GM19099 (cell line): Measurements from ENCODE around the gene PTPRJ.

Source experiments
- POLR2A ChIP-seq: IDR thresholded peaks from 3 replicates; pipeline ENCODE4 v1.6.1; 2011; ENCODE audit warnings: low read depth; ENCODE audit not compliant: insufficient read length; ENCODE audit errors: extremely low read depth

The PTPRJ gene

GRCh38 chr11:48098024-48098423 is 117.7 kb downstream of the PTPRJ start:
- no peak for TF ChIP-seq POLR2A

- TF ChIP-seq POLR2A, result no peak
These were observed 119.6 kb downstream of the PTPRJ start for GRCh38 chr11:48099916-48100446.

DNA sequence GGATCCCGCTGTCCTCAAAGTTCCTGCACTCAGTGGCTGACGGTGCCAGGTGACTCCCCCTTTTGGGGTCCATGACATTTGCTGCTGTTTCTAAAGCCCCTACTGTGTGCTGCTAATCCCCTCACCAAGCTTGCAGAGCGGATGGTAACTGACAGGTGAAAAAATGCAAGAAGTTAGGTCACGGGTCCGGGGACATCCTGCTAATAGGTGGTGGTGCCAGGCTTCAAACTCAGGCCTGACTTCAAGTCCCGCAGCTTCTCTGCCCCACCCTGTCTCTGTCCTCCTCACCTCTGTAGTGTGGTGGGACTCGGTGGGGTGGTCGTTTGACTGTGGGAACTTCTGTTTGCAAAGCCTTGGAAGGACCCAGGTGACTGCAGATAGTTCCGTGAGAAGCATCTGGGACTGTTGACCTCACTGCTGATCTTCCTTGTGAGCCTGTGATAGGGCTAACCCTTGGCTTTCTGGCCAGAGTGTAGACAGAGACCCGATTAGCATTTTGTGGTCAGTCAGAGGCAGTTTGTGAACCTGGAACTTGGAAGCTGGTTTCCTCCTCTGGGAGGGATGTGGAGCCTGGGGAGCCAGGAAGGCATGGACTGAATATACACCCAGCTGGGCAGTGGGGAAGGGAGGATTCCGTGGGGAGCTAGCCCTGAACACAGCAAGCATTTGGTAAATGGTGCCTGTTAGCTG is 120.8 kb downstream of the PTPRJ start:
- TF ChIP-seq POLR2A, result no peak

DNA sequence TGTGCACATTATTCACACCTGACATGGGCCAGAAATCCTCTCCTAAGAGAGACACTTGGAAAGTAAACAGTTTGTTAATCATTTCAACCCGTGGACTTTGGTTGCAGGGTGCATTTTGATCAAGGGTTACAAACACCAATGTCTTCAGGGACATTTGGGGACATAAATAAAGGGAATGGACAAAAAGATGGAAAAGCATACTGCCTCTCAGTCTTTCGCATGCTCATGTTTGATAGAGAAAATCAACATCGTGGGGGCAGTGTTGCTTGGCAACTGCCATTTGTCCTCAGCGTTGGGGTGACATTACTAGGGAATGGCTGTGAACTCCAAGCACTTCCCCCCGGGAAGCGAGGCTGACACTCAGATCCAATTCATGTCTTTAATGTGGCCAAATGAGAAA is 121.6 kb downstream of the PTPRJ start:
- TF ChIP-seq POLR2A, result no peak

GRCh38 chr11:48103621-48104567 is 123.5 kb downstream of the PTPRJ start:
- no peak for TF ChIP-seq POLR2A

GRCh38 chr11:48104568-48104924 is 124.2 kb downstream of the PTPRJ start:
- TF ChIP-seq POLR2A, result no peak

DNA sequence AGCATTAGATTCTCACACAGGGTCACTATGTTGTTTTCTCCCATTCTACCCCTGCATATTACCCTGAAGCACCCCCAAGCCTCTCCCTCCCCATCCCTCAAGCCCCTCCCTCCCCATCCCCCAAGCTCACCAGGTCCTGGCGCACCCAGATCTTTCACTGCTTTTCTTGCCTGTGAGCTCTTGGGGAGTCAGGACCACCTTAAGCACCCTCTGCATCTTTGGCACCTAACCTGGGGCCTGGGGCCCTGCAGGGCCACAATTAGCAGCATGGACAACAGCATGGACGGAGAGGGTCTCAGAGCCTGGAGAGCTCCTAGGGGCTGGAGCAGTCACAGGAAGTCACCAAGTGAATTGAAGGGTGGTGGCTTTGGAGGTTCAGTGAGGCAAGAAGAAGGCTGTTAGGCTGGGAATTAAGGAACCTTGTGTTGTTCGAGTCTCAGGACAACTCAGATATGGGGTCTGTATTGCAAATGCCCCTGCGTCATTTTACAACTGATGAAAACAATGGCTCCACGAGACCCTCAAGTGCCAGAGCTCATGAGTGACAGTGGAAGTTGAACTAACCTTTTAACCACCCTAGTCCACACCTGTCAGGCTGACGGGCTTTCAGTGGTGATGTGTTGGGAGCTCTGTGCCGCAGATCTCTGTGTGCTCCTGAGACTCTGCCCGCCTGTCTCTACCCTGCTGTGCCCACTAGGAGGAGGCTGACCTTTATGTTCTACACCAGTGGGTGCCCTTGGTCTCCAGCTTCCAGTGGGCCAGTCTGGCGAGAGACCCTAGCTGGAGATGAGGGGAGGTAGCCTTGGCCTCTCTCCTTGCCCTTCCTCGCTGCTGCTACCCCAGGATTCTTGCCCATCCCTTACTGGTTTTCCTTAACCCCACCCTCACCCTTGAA is 125.0 kb downstream of the PTPRJ start:
- no peak for TF ChIP-seq POLR2A

- no peak for TF ChIP-seq POLR2A
These were observed 125.8 kb downstream of the PTPRJ start for GRCh38 chr11:48106166-48106565.

GRCh38 chr11:48107188-48107704 is 126.9 kb downstream of the PTPRJ start:
- no peak for TF ChIP-seq POLR2A

DNA sequence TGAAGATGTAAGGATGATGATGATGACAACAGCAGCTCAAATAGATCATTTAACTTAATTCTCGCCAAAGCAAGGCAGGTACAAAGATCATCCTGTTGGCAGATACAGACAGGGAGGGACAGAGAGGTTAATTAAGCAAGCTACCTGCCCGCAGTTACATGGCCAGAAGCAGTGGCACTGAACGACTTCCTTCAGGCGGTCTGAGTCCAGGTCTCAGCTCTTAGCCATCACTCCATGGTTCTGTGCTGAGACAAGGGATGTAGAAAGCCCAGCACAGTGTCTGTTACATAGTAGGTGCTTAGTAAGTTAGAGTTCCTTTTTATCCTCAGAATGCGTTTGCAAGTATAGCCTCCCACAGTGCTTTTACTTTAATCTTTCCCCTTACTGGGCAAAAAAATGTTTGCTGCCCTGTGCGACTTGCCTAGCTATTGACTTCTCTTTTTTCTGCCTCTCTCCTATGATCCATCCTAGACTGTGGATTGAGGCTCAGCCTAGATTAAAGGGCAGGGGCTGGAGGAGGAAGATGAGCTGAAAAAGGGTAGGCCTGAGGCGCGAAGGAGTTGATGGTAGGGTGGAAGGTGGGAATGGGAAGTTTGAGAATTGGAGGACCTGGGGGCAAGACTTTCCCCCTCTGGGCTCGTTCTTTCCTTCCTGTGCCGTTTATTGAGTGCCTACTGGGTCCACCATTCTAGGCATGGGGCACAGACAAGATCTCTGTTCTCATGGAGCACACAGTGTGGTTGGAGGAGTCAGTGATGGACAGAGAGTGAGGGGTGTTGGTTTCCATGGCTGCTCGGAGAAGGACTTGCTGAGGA is 128.1 kb downstream of the PTPRJ start:
- no peak for TF ChIP-seq POLR2A

- no peak for TF ChIP-seq POLR2A
These were observed 128.8 kb downstream of the PTPRJ start for GRCh38 chr11:48109046-48109666.

DNA sequence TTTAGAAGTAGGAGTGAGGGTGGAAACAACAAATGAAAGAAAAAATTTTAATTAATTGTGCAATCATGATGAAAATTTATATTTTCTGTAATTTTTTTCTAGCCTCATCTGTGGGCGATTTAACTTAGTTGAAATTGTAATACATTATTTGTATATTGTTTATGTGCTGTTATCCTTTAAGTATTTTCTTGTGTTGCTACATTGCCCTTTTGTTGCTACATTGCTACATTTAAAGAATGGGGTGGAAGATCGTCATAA is 130.1 kb downstream of the PTPRJ start:
- no peak for TF ChIP-seq POLR2A

- TF ChIP-seq POLR2A, result no peak
These were observed 131.5 kb downstream of the PTPRJ start for GRCh38 chr11:48111891-48112290.

- TF ChIP-seq POLR2A, result no peak
These were observed 134.4 kb downstream of the PTPRJ start for GRCh38 chr11:48114740-48115139.
